ENCODE data around the gene MEPCE.
"Not testable (repeated sequence)": the region's sequence is repeated elsewhere in the genome, so short reads cannot be mapped to it uniquely, and the experiment has no call there.

MEPCE gene

GRCh38 chr7:100434297-100435144 is 4.9 kb downstream of the MEPCE start:
- DNase-seq, result no peak

- peak; percentile 71 for DNase-seq
Observed at GRCh38 chr7:100435401-100436304, 6.0 kb downstream of the MEPCE start.

GRCh38 chr7:100437150-100438100 is 7.8 kb downstream of the MEPCE start:
- no peak for DNase-seq

- no peak for DNase-seq
Observed at GRCh38 chr7:100438172-100438571, 8.5 kb downstream of the MEPCE start.

- DNase-seq, result not testable (repeated sequence)
Observed at GRCh38 chr7:100438731-100439130, 9.1 kb downstream of the MEPCE start.

- DNase-seq, result not testable (repeated sequence)
Observed at GRCh38 chr7:100439244-100439643, 9.6 kb downstream of the MEPCE start.

- no peak for DNase-seq
Observed at GRCh38 chr7:100441641-100442535, 12.3 kb downstream of the MEPCE start.

- DNase-seq, result no peak
Observed at GRCh38 chr7:100443096-100443840, 13.6 kb downstream of the MEPCE start.

- no peak for DNase-seq
Observed at GRCh38 chr7:100444311-100445278, 15.0 kb downstream of the MEPCE start.

- no peak for DNase-seq
Observed at GRCh38 chr7:100446040-100446439, 16.4 kb downstream of the MEPCE start.

- not testable (repeated sequence) for DNase-seq
Observed at GRCh38 chr7:100447363-100447762, 17.7 kb downstream of the MEPCE start.

- no peak for DNase-seq
Observed at GRCh38 chr7:100449190-100449795, 19.7 kb downstream of the MEPCE start.

GRCh38 chr7:100452513-100452912 is 22.9 kb downstream of the MEPCE start:
- DNase-seq, result no peak

GRCh38 chr7:100453854-100454253 is 24.2 kb downstream of the MEPCE start:
- DNase-seq, result not testable (repeated sequence)

- DNase-seq, result no peak
Observed at GRCh38 chr7:100455206-100455605, 25.6 kb downstream of the MEPCE start.

- DNase-seq, result no peak
Observed at GRCh38 chr7:100456562-100456961, 26.9 kb downstream of the MEPCE start.

- no peak for DNase-seq
Observed at GRCh38 chr7:100457033-100457432, 27.4 kb downstream of the MEPCE start.

- no peak for DNase-seq
Observed at GRCh38 chr7:100464210-100464660, 34.6 kb downstream of the MEPCE start, which contains the start of gene SPACDR. Gene SPACDR (minus strand): TSS chr7:100464260. CDS start chr7:100464025, 235 bp downstream.

- DNase-seq, result no peak
Observed at GRCh38 chr7:100464791-100465190, 35.2 kb downstream of the MEPCE start.

Measured in CD4-positive, alpha-beta T cell treated with Interleukin-17A for 4 hours (primary cell).